OCI-LY3 (cell line): ENCODE data around the gene CEBPE.

Source experiments
- H2AFZ ChIP-seq: fragments of 200-600, 300-600 bp; shearing (Covaris generic); 2 replicates; pipeline ENCODE4 v1.6.0; 2014; ENCODE audit warnings: antibody characterized with exemption, low read depth, low read length
- H3K27ac ChIP-seq: fragments of 200-600, 300-600 bp; sonication (generic); 2 replicates; pipeline ENCODE4 v1.5.1; 2014; ENCODE audit warnings: mild to moderate bottlenecking, low read length, moderate library complexity, mixed read lengths
- H3K27me3 ChIP-seq: fragments of 200-600, 300-600 bp; sonication (generic); 2 replicates; pipeline ENCODE4 v1.6.1; 2014; ENCODE audit warnings: low read depth, low read length, mixed read lengths
- H3K36me3 ChIP-seq: fragments of 200-600, 300-600 bp; sonication (generic); replicated peaks from 2 replicates; pipeline ENCODE3; 2014; ENCODE audit warnings: low read depth, low read length, mixed read lengths
- H3K4me1 ChIP-seq: fragments of 300-600, 200-600 bp; sonication (generic); 2 replicates; pipeline ENCODE4 v1.6.1; 2014; ENCODE audit warnings: low read length, mixed read lengths
- H3K4me2 ChIP-seq: fragments of 200-600, 300-600 bp; sonication (generic); 2 replicates; pipeline ENCODE4 v1.6.1; 2014; ENCODE audit warnings: low read length, mixed read lengths
- H3K4me3 ChIP-seq: fragments of 300-600, 200-600 bp; sonication (generic); 2 replicates; pipeline ENCODE4 v1.5.1; 2014; ENCODE audit warnings: antibody characterized with exemption, mild to moderate bottlenecking, low read length, moderate library complexity
- H3K79me2 ChIP-seq: fragments of 300-600, 200-600 bp; shearing (Covaris generic); 2 replicates; pipeline ENCODE4 v1.6.1; 2014; ENCODE audit warnings: mild to moderate bottlenecking, low read length, mixed read lengths
- H3K9ac ChIP-seq: fragments of 300-600, 200-600 bp; shearing (Covaris generic); 2 replicates; pipeline ENCODE4 v1.6.0; 2014; ENCODE audit warnings: mild to moderate bottlenecking, low read length, moderate library complexity
- H3K9me3 ChIP-seq: fragments of 200-600, 300-600 bp; shearing (Covaris generic); 2 replicates; pipeline ENCODE4 v1.6.1; 2014; ENCODE audit warnings: low read length, mixed read lengths; ENCODE audit not compliant: insufficient read depth
- H4K20me1 ChIP-seq: fragments of 200-600, 300-600 bp; sonication (generic); 2 replicates; pipeline ENCODE4 v1.6.1; 2016; ENCODE audit warnings: low read length, mixed read lengths; ENCODE audit not compliant: insufficient read depth
- CTCF ChIP-seq: fragments of 200-600, 300-600 bp; sonication (generic); IDR thresholded peaks from 2 replicates; pipeline ENCODE4 v1.5.1; 2014; ENCODE audit warnings: antibody characterized with exemption, low read length, low read depth
- EZH2phosphoT487 ChIP-seq: fragments of 200-600 bp; shearing (Covaris generic); IDR thresholded peaks from 2 replicates; pipeline ENCODE4 v1.6.1; 2018; ENCODE audit warnings: antibody characterized with exemption, mixed run types, low read depth

The CEBPE gene

GRCh38 chr14:23101986-23102625 is 16.9 kb downstream of the CEBPE start:
- H3K27me3 ChIP-seq: no peaks in the 10 kb centered on the region
- TF ChIP-seq CTCF: no peak
- no peak for TF ChIP-seq EZH2phosphoT487
- H3K9ac ChIP-seq: no peak overlapping the region
- no peaks in the 10 kb centered on the region for H4K20me1 ChIP-seq
- H3K4me3 ChIP-seq: no peak overlapping the region
- peaks cover 18% of the 10 kb centered on the region for H3K36me3 ChIP-seq
- H3K9me3 ChIP-seq: no peaks in the 10 kb centered on the region
- H3K79me2 ChIP-seq: peaks cover 12% of the 10 kb centered on the region
- no peak overlapping the region for H2AFZ ChIP-seq
- H3K4me2 ChIP-seq: no peak overlapping the region
- no peak overlapping the region for H3K27ac ChIP-seq
- no peaks in the 10 kb centered on the region for H3K4me1 ChIP-seq

GRCh38 chr14:23101213-23101970 is 17.7 kb downstream of the CEBPE start:
- Histone ChIP-seq H3K27me3 (no peaks in the 10 kb centered on the region), H3K9me3 (no peaks in the 10 kb centered on the region), H3K4me1 (0 out of 2 replicates have a peak, but pooled peaks cover 6% of the 10 kb centered on the region), H4K20me1 (no peaks in the 10 kb centered on the region), H3K79me2 (peaks cover 19% of the 10 kb centered on the region), H2AFZ (no peak overlapping the region), H3K4me2 (no peak overlapping the region), H3K4me3 (no peak overlapping the region), H3K27ac (no peak overlapping the region), H3K9ac (no peak overlapping the region), H3K36me3 (peaks cover 18% of the 10 kb centered on the region)
- TF ChIP-seq CTCF: no peak
- TF ChIP-seq EZH2phosphoT487: no peak

GRCh38 chr14:23099212-23099861 is 19.7 kb downstream of the CEBPE start:
- peaks cover 18% of the 10 kb centered on the region for H3K36me3 ChIP-seq
- no peak overlapping the region for H3K9ac ChIP-seq
- H4K20me1 ChIP-seq: peaks cover under 1% of the 10 kb centered on the region
- no peaks in the 10 kb centered on the region for H3K9me3 ChIP-seq
- peaks cover 31% of the 10 kb centered on the region for H3K79me2 ChIP-seq
- H3K27ac ChIP-seq: no peak overlapping the region
- no peak overlapping the region for H3K4me2 ChIP-seq
- no peaks in the 10 kb centered on the region for H3K27me3 ChIP-seq
- TF ChIP-seq CTCF (no peak), EZH2phosphoT487 (no peak)
- H3K4me3 ChIP-seq: no peak overlapping the region
- H3K4me1 ChIP-seq: 0 out of 2 replicates have a peak, but pooled peaks cover 6% of the 10 kb centered on the region
- H2AFZ ChIP-seq: no peak overlapping the region

GRCh38 chr14:23097786-23098185 is 21.3 kb downstream of the CEBPE start:
- H3K27me3 ChIP-seq: no peaks in the 10 kb centered on the region
- H3K4me2 ChIP-seq: no peak overlapping the region

More at GRCh38 chr14:23097786-23098185, 21.3 kb downstream of the CEBPE start:
- H3K27ac ChIP-seq: no peak overlapping the region
- peaks cover 16% of the 10 kb centered on the region for H4K20me1 ChIP-seq
- no peak overlapping the region for H2AFZ ChIP-seq
- H3K4me3 ChIP-seq: no peak overlapping the region
- TF ChIP-seq EZH2phosphoT487: no peak
- TF ChIP-seq CTCF: no peak
- no peak overlapping the region for H3K9ac ChIP-seq
- H3K36me3 ChIP-seq: peaks cover 24% of the 10 kb centered on the region
- peaks cover 14% of the 10 kb centered on the region for H3K4me1 ChIP-seq
- H3K79me2 ChIP-seq: peaks cover 47% of the 10 kb centered on the region
- H3K9me3 ChIP-seq: no peaks in the 10 kb centered on the region
